GM12873 (cell line): ENCODE results near the gene ST8SIA2.

Experiments
- TF ChIP-seq, protein P1 (sequence below): IDR thresholded peaks from 2 replicates; pipeline ENCODE4 v1.5.1; 2012; ENCODE audit warnings: low read depth, mild to moderate bottlenecking, moderate library complexity, low read length, control low read depth; ENCODE audit not compliant: insufficient read depth; ENCODE audit errors: missing control alignments

The ST8SIA2 gene

DNA sequence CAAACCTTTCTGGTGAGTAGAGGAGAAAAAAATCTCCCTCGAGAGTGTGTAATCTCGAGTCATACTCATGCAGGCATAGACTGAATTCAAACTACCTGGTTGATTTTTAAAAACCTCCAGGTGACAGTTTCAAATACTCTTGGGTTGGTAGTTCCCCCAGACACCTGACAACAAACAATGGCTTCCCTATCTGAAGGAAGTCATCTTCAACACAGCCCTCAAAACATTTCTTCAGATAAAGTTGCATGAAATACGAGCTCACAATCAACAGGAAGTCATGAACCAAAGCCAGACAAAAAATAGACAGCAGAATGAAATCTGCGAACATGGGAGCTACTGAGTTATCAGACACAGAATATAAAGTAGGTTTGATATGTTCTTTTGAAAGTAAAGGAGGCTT is 112.8 kb downstream of the ST8SIA2 start:
- TF ChIP-seq, protein P1, sequence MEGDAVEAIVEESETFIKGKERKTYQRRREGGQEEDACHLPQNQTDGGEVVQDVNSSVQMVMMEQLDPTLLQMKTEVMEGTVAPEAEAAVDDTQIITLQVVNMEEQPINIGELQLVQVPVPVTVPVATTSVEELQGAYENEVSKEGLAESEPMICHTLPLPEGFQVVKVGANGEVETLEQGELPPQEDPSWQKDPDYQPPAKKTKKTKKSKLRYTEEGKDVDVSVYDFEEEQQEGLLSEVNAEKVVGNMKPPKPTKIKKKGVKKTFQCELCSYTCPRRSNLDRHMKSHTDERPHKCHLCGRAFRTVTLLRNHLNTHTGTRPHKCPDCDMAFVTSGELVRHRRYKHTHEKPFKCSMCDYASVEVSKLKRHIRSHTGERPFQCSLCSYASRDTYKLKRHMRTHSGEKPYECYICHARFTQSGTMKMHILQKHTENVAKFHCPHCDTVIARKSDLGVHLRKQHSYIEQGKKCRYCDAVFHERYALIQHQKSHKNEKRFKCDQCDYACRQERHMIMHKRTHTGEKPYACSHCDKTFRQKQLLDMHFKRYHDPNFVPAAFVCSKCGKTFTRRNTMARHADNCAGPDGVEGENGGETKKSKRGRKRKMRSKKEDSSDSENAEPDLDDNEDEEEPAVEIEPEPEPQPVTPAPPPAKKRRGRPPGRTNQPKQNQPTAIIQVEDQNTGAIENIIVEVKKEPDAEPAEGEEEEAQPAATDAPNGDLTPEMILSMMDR, result no peak

DNA sequence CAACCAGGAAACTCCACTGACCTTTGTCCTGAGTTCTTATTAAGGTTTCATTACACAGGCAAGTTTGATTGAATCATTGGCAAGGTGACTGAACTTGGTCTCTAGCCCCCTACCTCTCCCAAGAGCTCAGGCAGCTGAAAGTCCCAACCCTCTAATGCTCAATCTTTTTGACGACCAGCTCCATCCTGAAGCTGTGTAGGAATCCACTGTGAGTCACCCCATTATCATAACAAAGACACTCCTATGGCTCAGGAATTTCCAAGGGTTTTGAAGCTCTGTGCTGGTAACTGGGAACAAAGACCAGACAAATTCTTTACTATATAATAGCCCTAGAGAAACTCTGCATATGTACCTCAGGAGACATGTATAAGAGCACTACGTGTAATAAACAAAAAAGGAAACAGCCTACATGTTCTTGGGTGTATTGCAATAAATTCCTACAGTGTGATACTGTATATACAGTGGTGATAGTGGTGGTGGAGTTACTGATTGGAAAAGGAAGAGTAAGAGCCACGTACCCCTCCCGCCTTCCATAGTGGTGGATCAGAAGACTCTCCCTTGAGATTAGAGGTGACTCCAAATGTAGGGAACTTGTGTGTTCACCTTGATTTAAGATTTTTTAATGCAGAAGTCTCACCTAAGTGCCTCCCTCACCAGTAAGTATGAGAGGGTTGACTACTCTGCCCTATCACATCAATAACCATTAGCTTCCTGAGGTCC is 116.6 kb downstream of the ST8SIA2 start:
- TF ChIP-seq, protein P1, result no peak
